ENCODE data around the gene NUMB.

- TF ChIP-seq CTCF (IDR thresholded peaks at IDR 0.05; ENCODE audit: borderline replicate concordance, extremely low read depth, low read length, poor library complexity, severe bottlenecking), result no peak
- no peak for TF ChIP-seq EZH2 (IDR thresholded peaks at IDR 0.05; ENCODE audit: borderline replicate concordance, low read depth, low read length, severe bottlenecking)
Observed at GRCh38 chr14:73273799-73274198, 184.5 kb downstream of the NUMB start.
